ENCODE data around the gene ENOX1. TPM values are rescaled to one million over a fixed set of nuclear protein-coding genes. Genes with fewer than 3 reads are reported as not detected.

The ENOX1 gene
- polyA plus RNA-seq, 2 of the 4 experiments (the other 2 are of a cell fraction): 0.28 to 0.41 TPM

- DNase-seq (ENCODE audit: low read depth in 1 of 2, low spot score in 1 of 2): no peak
- no peak for TF ChIP-seq CBX8 (IDR thresholded peaks at IDR 0.05)
- no peak for TF ChIP-seq EHF (CRISPR knock-in tag; IDR thresholded peaks at IDR 0.05)
- no peak for TF ChIP-seq PHF8 (IDR thresholded peaks at IDR 0.05; ENCODE audit: borderline replicate concordance, low read depth)
- no peak for TF ChIP-seq EHMT2 (IDR thresholded peaks at IDR 0.05; ENCODE audit: low read depth)
- TF ChIP-seq NFE2L2 (conservative IDR thresholded peaks at IDR 0.05; ENCODE audit: low read length): no peak
- no peak for TF ChIP-seq POLR2A (IDR thresholded peaks at IDR 0.05; ENCODE audit: low read length)
- no peak for TF ChIP-seq ATOH8 (CRISPR knock-in tag; IDR thresholded peaks at IDR 0.05; ENCODE audit: low read depth)
- no peak for TF ChIP-seq NPAS2 (CRISPR knock-in tag; IDR thresholded peaks at IDR 0.05; ENCODE audit: borderline replicate concordance)
- no peak for TF ChIP-seq MAZ (IDR thresholded peaks at IDR 0.05; ENCODE audit: borderline replicate concordance, low read depth, low read length)
- TF ChIP-seq TP53 (CRISPR knock-in tag; IDR thresholded peaks at IDR 0.05): no peak
- no peak for TF ChIP-seq SMC3 (IDR thresholded peaks at IDR 0.05)
- no peak for TF ChIP-seq POLR2AphosphoS2 (conservative IDR thresholded peaks at IDR 0.05; ENCODE audit: low read length)
- TF ChIP-seq ZSCAN20 (CRISPR knock-in tag; IDR thresholded peaks at IDR 0.05): no peak
- TF ChIP-seq JUN (IDR thresholded peaks at IDR 0.05): no peak
- TF ChIP-seq, protein P1, sequence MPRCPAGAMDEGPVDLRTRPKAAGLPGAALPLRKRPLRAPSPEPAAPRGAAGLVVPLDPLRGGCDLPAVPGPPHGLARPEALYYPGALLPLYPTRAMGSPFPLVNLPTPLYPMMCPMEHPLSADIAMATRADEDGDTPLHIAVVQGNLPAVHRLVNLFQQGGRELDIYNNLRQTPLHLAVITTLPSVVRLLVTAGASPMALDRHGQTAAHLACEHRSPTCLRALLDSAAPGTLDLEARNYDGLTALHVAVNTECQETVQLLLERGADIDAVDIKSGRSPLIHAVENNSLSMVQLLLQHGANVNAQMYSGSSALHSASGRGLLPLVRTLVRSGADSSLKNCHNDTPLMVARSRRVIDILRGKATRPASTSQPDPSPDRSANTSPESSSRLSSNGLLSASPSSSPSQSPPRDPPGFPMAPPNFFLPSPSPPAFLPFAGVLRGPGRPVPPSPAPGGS (IDR thresholded peaks at IDR 0.05): no peak
- TF ChIP-seq FOSB (CRISPR knock-in tag; IDR thresholded peaks at IDR 0.05): no peak
- no peak for TF ChIP-seq SREBF2 (IDR thresholded peaks at IDR 0.05)
- TF ChIP-seq RAD21 (conservative IDR thresholded peaks at IDR 0.05 in 1 of 2, IDR thresholded peaks at IDR 0.05 in 1 of 2): no peak
- TF ChIP-seq MAX (IDR thresholded peaks at IDR 0.05): no peak
- Histone ChIP-seq H3K4me1 (no peaks in the 10 kb centered on the region), H3K27ac (no peak overlapping the region), H3K4me3 (no peak overlapping the region), H3K9me3 (no peaks in the 10 kb centered on the region), H3K4me2 (no peak overlapping the region)
- no peak for FAIRE-seq
- POLR2A ChIA-PET: no interaction called here
- CTCF ChIA-PET: no interaction called here
- 77% methylated on average over 3 of the region's 3 CpGs for WGBS (ENCODE audit: missing lambda C conversion rate)
- ATAC-seq: no peak
These were observed 56.1 kb downstream of the ENOX1 start for GRCh38 chr13:43730642-43731041.

- no peak for TF ChIP-seq ZNF302 (CRISPR knock-in tag; IDR thresholded peaks at IDR 0.05)
- TF ChIP-seq E2F6 (IDR thresholded peaks at IDR 0.05; ENCODE audit: borderline replicate concordance, low read depth): no peak
- no peak for TF ChIP-seq MYC (IDR thresholded peaks at IDR 0.05; ENCODE audit: borderline replicate concordance, low read length)
- no peak for TF ChIP-seq NR3C1 (IDR thresholded peaks at IDR 0.05)
- TF ChIP-seq ZSCAN20 (CRISPR knock-in tag; IDR thresholded peaks at IDR 0.05): no peak
- TF ChIP-seq, protein P2, sequence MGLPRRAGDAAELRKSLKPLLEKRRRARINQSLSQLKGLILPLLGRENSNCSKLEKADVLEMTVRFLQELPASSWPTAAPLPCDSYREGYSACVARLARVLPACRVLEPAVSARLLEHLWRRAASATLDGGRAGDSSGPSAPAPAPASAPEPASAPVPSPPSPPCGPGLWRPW (IDR thresholded peaks at IDR 0.05): no peak
- TF ChIP-seq CHD2 (IDR thresholded peaks at IDR 0.05; ENCODE audit: low read length, partially characterized antibody): no peak
- TF ChIP-seq, protein P3, sequence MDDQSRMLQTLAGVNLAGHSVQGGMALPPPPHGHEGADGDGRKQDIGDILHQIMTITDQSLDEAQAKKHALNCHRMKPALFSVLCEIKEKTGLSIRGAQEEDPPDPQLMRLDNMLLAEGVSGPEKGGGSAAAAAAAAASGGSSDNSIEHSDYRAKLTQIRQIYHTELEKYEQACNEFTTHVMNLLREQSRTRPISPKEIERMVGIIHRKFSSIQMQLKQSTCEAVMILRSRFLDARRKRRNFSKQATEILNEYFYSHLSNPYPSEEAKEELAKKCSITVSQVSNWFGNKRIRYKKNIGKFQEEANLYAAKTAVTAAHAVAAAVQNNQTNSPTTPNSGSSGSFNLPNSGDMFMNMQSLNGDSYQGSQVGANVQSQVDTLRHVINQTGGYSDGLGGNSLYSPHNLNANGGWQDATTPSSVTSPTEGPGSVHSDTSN (IDR thresholded peaks at IDR 0.05): no peak
- no peak for TF ChIP-seq SMC3 (IDR thresholded peaks at IDR 0.05)
- TF ChIP-seq EP300 (IDR thresholded peaks at IDR 0.05): no peak
- no peak for TF ChIP-seq PHF8 (IDR thresholded peaks at IDR 0.05; ENCODE audit: borderline replicate concordance, low read depth)
- TF ChIP-seq POLR2AphosphoS2 (conservative IDR thresholded peaks at IDR 0.05; ENCODE audit: low read length): no peak
- no peak for TF ChIP-seq GATA3 (IDR thresholded peaks at IDR 0.05; ENCODE audit: borderline replicate concordance)
- no peak for TF ChIP-seq RAD21 (conservative IDR thresholded peaks at IDR 0.05 in 1 of 2, IDR thresholded peaks at IDR 0.05 in 1 of 2)
- no peak for TF ChIP-seq USF2 (IDR thresholded peaks at IDR 0.05)
- no peak for TF ChIP-seq CHD4 (IDR thresholded peaks at IDR 0.05; ENCODE audit: borderline replicate concordance)
- ChIA-PET POLR2A (no interaction called here), CTCF (no interaction called here)
- DNase-seq (ENCODE audit: low read depth in 1 of 2, low spot score in 1 of 2) (no peak), ATAC-seq (no peak), FAIRE-seq (no peak)
- Histone ChIP-seq H3K4me1 (no peaks in the 10 kb centered on the region), H3K4me3 (no peak overlapping the region), H3K27ac (no peak overlapping the region), H3K9me3 (no peaks in the 10 kb centered on the region), H3K4me2 (no peak overlapping the region)
- WGBS (ENCODE audit: missing lambda C conversion rate): 32% methylated on average over 1 of the region's 1 CpG
These were observed 58.4 kb downstream of the ENOX1 start for GRCh38 chr13:43728421-43728820.
